ENCODE results near the gene CNTN5. TPM values are rescaled to one million over a fixed set of nuclear protein-coding genes. Genes with fewer than 3 reads are reported as not detected.

CNTN5 gene
- total RNA-seq, 2 experiments from 2014 or later: not detected

DNA sequence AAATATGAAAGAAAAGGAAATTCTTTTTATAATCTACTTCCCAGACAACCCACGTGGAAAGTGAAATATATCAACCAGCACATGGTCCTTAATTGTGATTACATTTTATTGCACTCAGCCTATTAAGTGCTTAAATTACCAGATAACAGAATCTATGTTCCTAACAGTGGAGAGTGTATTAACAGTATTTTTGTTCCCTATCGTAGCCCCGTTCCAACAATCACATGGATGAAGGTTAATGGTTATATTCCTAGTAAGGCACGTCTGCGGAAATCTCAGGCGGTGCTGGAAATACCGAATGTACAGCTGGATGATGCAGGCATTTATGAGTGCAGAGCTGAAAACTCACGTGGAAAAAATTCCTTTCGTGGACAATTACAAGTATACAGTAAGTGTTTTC lies 1040.3 kb downstream of the CNTN5 start:
- no peaks in the 10 kb centered on the region for H3K36me3 Mint-ChIP-seq (ENCODE audit: low read depth)
- POLR2A ChIA-PET: no interaction called here
- TF ChIP-seq CTCF (IDR thresholded peaks at IDR 0.05): no peak
- peaks cover 0 to 5% of the 10 kb centered on the region in 2 experiments for H3K9me3 ChIP-seq (ENCODE audit: control insufficient read depth in 1 of 2, insufficient read depth in 1 of 2, low read length in 2 of 2)
- no peak overlapping the region for H3K27ac Mint-ChIP-seq
- H3K4me3 ChIP-seq (ENCODE audit: low read length): no peak overlapping the region
- CTCF ChIA-PET: no interaction called here
- peaks cover 5% of the 10 kb centered on the region for H3K9me3 Mint-ChIP-seq
- H3K27ac ChIP-seq (ENCODE audit: low read depth in 1 of 2, low read length in 2 of 2): no peak overlapping the region
- no peak overlapping the region for H3K4me3 Mint-ChIP-seq
- H3K27me3 ChIP-seq (ENCODE audit: control insufficient read depth in 1 of 2, insufficient read depth in 2 of 2, low read length in 2 of 2): no peaks in the 10 kb centered on the region
- H3K4me1 ChIP-seq (ENCODE audit: insufficient read depth, low read length): no peaks in the 10 kb centered on the region
- intact Hi-C loops (cut with DNase I, micrococcal nuclease): no loop called here
- ATAC-seq (ENCODE audit: poor library complexity) (no peak), DNase-seq (no peak)
- no peaks in the 10 kb centered on the region for H3K27me3 Mint-ChIP-seq
- no peaks in the 10 kb centered on the region for H3K36me3 ChIP-seq (ENCODE audit: insufficient read depth, low read length)
- H3K4me1 Mint-ChIP-seq (ENCODE audit: low read depth): no peaks in the 10 kb centered on the region

GRCh38 chr11:100066399-100066798 lies 1045.7 kb downstream of the CNTN5 start:
- Histone ChIP-seq H3K27me3 (ENCODE audit: control insufficient read depth in 1 of 2, insufficient read depth in 2 of 2, low read length in 2 of 2) (no peaks in the 10 kb centered on the region), H3K27ac (ENCODE audit: low read depth in 1 of 2, low read length in 2 of 2) (no peak overlapping the region), H3K4me3 (ENCODE audit: low read length) (no peak overlapping the region), H3K4me1 (ENCODE audit: insufficient read depth, low read length) (no peaks in the 10 kb centered on the region), H3K36me3 (ENCODE audit: insufficient read depth, low read length) (no peaks in the 10 kb centered on the region), H3K9me3 (ENCODE audit: control insufficient read depth in 1 of 2, insufficient read depth in 1 of 2, low read length in 2 of 2) (no peaks in the 10 kb centered on the region)
- TF ChIP-seq CTCF (IDR thresholded peaks at IDR 0.05): no peak
- POLR2A ChIA-PET: no interaction called here
- CTCF ChIA-PET: interaction anchor here (0.6 kb wide), 1 partner anchor 14 kb away, joined by 3 read pairs; no protein-coding TSS in a partner anchor
- no peaks in the 10 kb centered on the region for H3K27me3 Mint-ChIP-seq
- DNase-seq (no peak), ATAC-seq (ENCODE audit: poor library complexity) (no peak)
- intact Hi-C loops (cut with DNase I, micrococcal nuclease): no loop called here
- H3K36me3 Mint-ChIP-seq (ENCODE audit: low read depth): no peaks in the 10 kb centered on the region
- H3K27ac Mint-ChIP-seq: no peak overlapping the region
- H3K4me3 Mint-ChIP-seq: no peak overlapping the region
- no peaks in the 10 kb centered on the region for H3K4me1 Mint-ChIP-seq (ENCODE audit: low read depth)
- peaks cover 9% of the 10 kb centered on the region for H3K9me3 Mint-ChIP-seq

GRCh38 chr11:100068116-100068515 lies 1047.4 kb downstream of the CNTN5 start:
- Histone ChIP-seq H3K36me3 (ENCODE audit: insufficient read depth, low read length) (no peaks in the 10 kb centered on the region), H3K27ac (ENCODE audit: low read depth in 1 of 2, low read length in 2 of 2) (no peak overlapping the region), H3K4me1 (ENCODE audit: insufficient read depth, low read length) (no peaks in the 10 kb centered on the region), H3K27me3 (ENCODE audit: control insufficient read depth in 1 of 2, insufficient read depth in 2 of 2, low read length in 2 of 2) (no peaks in the 10 kb centered on the region), H3K9me3 (ENCODE audit: control insufficient read depth in 1 of 2, insufficient read depth in 1 of 2, low read length in 2 of 2) (peaks cover 0 to 3% of the 10 kb centered on the region in 2 experiments), H3K4me3 (ENCODE audit: low read length) (no peak overlapping the region)
- no peak for TF ChIP-seq CTCF (IDR thresholded peaks at IDR 0.05)
- no peaks in the 10 kb centered on the region for H3K36me3 Mint-ChIP-seq (ENCODE audit: low read depth)
- no peaks in the 10 kb centered on the region for H3K4me1 Mint-ChIP-seq (ENCODE audit: low read depth)
- intact Hi-C loops (cut with DNase I, micrococcal nuclease): no loop called here
- peaks cover 9% of the 10 kb centered on the region for H3K9me3 Mint-ChIP-seq
- ChIA-PET CTCF (no interaction called here), POLR2A (no interaction called here)
- DNase-seq (no peak), ATAC-seq (ENCODE audit: poor library complexity) (no peak)
- H3K4me3 Mint-ChIP-seq: no peak overlapping the region
- no peaks in the 10 kb centered on the region for H3K27me3 Mint-ChIP-seq
- no peak overlapping the region for H3K27ac Mint-ChIP-seq

Measured in CD4-positive, alpha-beta T cell (primary cell).